GM12873 (cell line): Measurements from ENCODE around the gene ADIRF.

Experiments used
- CTCF ChIP-seq: IDR thresholded peaks from 2 replicates; pipeline ENCODE4 v1.5.1; 2012; ENCODE audit warnings: low read depth, mild to moderate bottlenecking, moderate library complexity, low read length, control low read depth; ENCODE audit not compliant: insufficient read depth; ENCODE audit errors: missing control alignments

Gene ADIRF

GRCh38 chr10:86952106-86952505 is 16.2 kb upstream of the ADIRF start:
- no peak for TF ChIP-seq CTCF

- no peak for TF ChIP-seq CTCF
Measured at GRCh38 chr10:86953747-86954680, 14.3 kb upstream of the ADIRF start.

GRCh38 chr10:86954681-86955500 is 13.4 kb upstream of the ADIRF start:
- TF ChIP-seq CTCF, result no peak

- TF ChIP-seq CTCF, result no peak
Measured at GRCh38 chr10:86955501-86956194, 12.6 kb upstream of the ADIRF start.

GRCh38 chr10:86956195-86956847 is 12.0 kb upstream of the ADIRF start:
- no peak for TF ChIP-seq CTCF

- no peak for TF ChIP-seq CTCF
Measured at GRCh38 chr10:86956848-86957448, 11.3 kb upstream of the ADIRF start.
